ENCODE results near the gene PTPRF.

The PTPRF gene

GRCh38 chr1:43602990-43603389, 72.3 kb downstream of the PTPRF start:
- no peak overlapping the region for H2AFZ ChIP-seq (ENCODE audit: low read depth, low read length)
- whole genome bisulfite sequencing, result 89% methylated on average over 10 of the region's 10 CpGs
- H2BK120ac ChIP-seq (ENCODE audit: low read depth, low read length), result no peak overlapping the region
- no peak overlapping the region for H2BK5ac ChIP-seq (ENCODE audit: low read depth, low read length, poor library complexity, severe bottlenecking)
- no peak overlapping the region for H3K4ac ChIP-seq (ENCODE audit: low read depth in 1 of 2, low read length in 2 of 2)
- H3K9ac ChIP-seq (ENCODE audit: low read length), result no peak overlapping the region
- H3K79me1 ChIP-seq (replicated peaks; ENCODE audit: low read length, poor library complexity, severe bottlenecking), result no peaks in the 10 kb centered on the region
- no peak overlapping the region for H3K4me2 ChIP-seq (ENCODE audit: low read length, poor library complexity, severe bottlenecking)
- no peak overlapping the region for H3K23ac ChIP-seq (ENCODE audit: low read length in 2 of 2)
- H3K9me3 ChIP-seq (ENCODE audit: control insufficient read depth, low read length), result no peaks in the 10 kb centered on the region
- no peak overlapping the region for H4K8ac ChIP-seq (ENCODE audit: low read length)
- H2BK15ac ChIP-seq (ENCODE audit: low read depth, poor library complexity, severe bottlenecking), result no peak overlapping the region
- H3K27me3 ChIP-seq (ENCODE audit: control insufficient read depth in 1 of 2, insufficient read depth in 1 of 2, low read length in 2 of 2), result no peaks in the 10 kb centered on the region
- no peak overlapping the region for H3K4me3 ChIP-seq (ENCODE audit: insufficient read depth in 1 of 2, low read depth in 1 of 2, low read length in 2 of 2)
- H4K91ac ChIP-seq (ENCODE audit: low read length), result no peak overlapping the region
- no peak overlapping the region for H2AK5ac ChIP-seq (ENCODE audit: low read length, severe bottlenecking)
- H3K14ac ChIP-seq (ENCODE audit: low read length in 2 of 2), result no peak overlapping the region
- no peak for DNase-seq
- H3K18ac ChIP-seq (ENCODE audit: low read depth in 1 of 2, low read length in 2 of 2), result no peak overlapping the region
- peaks cover 6% of the 10 kb centered on the region for H3K4me1 ChIP-seq (ENCODE audit: control insufficient read depth, insufficient read depth, low read depth, low read length)
- no peak overlapping the region for H3K27ac ChIP-seq (ENCODE audit: low read length, poor library complexity, severe bottlenecking)
- peaks cover 15 to 79% of the 10 kb centered on the region in 2 experiments for H3K36me3 ChIP-seq (ENCODE audit: control insufficient read depth in 1 of 2, insufficient read depth in 2 of 2, low read depth in 1 of 2, low read length in 2 of 2)
- H2BK12ac ChIP-seq (ENCODE audit: low read length in 2 of 2), result no peak overlapping the region

- Histone ChIP-seq H2BK5ac (ENCODE audit: low read depth, low read length, poor library complexity, severe bottlenecking) (no peak overlapping the region), H3K18ac (ENCODE audit: low read depth in 1 of 2, low read length in 2 of 2) (no peak overlapping the region), H3K27me3 (ENCODE audit: control insufficient read depth in 1 of 2, insufficient read depth in 1 of 2, low read length in 2 of 2) (no peaks in the 10 kb centered on the region), H4K8ac (ENCODE audit: low read length) (no peak overlapping the region), H3K4me3 (ENCODE audit: insufficient read depth in 1 of 2, low read depth in 1 of 2, low read length in 2 of 2) (no peak overlapping the region), H4K91ac (ENCODE audit: low read length) (no peak overlapping the region), H2BK15ac (ENCODE audit: low read depth, poor library complexity, severe bottlenecking) (no peak overlapping the region), H3K4me1 (ENCODE audit: control insufficient read depth, insufficient read depth, low read depth, low read length) (peaks cover 6% of the 10 kb centered on the region), H3K9me3 (ENCODE audit: control insufficient read depth, low read length) (no peaks in the 10 kb centered on the region), H3K79me1 (replicated peaks; ENCODE audit: low read length, poor library complexity, severe bottlenecking) (no peaks in the 10 kb centered on the region), H3K9ac (ENCODE audit: low read length) (no peak overlapping the region), H3K23ac (ENCODE audit: low read length in 2 of 2) (no peak overlapping the region), H2BK120ac (ENCODE audit: low read depth, low read length) (no peak overlapping the region), H2BK12ac (ENCODE audit: low read length in 2 of 2) (no peak overlapping the region), H2AK5ac (ENCODE audit: low read length, severe bottlenecking) (no peak overlapping the region), H3K14ac (ENCODE audit: low read length in 2 of 2) (no peak overlapping the region), H2AFZ (ENCODE audit: low read depth, low read length) (no peak overlapping the region), H3K4ac (ENCODE audit: low read depth in 1 of 2, low read length in 2 of 2) (no peak overlapping the region), H3K4me2 (ENCODE audit: low read length, poor library complexity, severe bottlenecking) (no peak overlapping the region), H3K36me3 (ENCODE audit: control insufficient read depth in 1 of 2, insufficient read depth in 2 of 2, low read depth in 1 of 2, low read length in 2 of 2) (peaks cover 15 to 83% of the 10 kb centered on the region in 2 experiments), H3K27ac (ENCODE audit: low read length, poor library complexity, severe bottlenecking) (no peak overlapping the region)
- no peak for DNase-seq
- 97% methylated on average over 5 of the region's 5 CpGs for WGBS
Measured at GRCh38 chr1:43604192-43604591, 73.5 kb downstream of the PTPRF start.

- Histone ChIP-seq H3K4me1 (ENCODE audit: control insufficient read depth, insufficient read depth, low read depth, low read length) (peaks cover 2% of the 10 kb centered on the region), H3K9me3 (ENCODE audit: control insufficient read depth, low read length) (no peaks in the 10 kb centered on the region), H2BK15ac (ENCODE audit: low read depth, poor library complexity, severe bottlenecking) (no peak overlapping the region), H3K14ac (ENCODE audit: low read length in 2 of 2) (no peak overlapping the region), H2BK12ac (ENCODE audit: low read length in 2 of 2) (no peak overlapping the region), H3K27ac (ENCODE audit: low read length, poor library complexity, severe bottlenecking) (no peak overlapping the region), H2BK5ac (ENCODE audit: low read depth, low read length, poor library complexity, severe bottlenecking) (no peak overlapping the region), H3K18ac (ENCODE audit: low read depth in 1 of 2, low read length in 2 of 2) (no peak overlapping the region), H4K8ac (ENCODE audit: low read length) (no peak overlapping the region), H3K27me3 (ENCODE audit: control insufficient read depth in 1 of 2, insufficient read depth in 1 of 2, low read length in 2 of 2) (no peaks in the 10 kb centered on the region), H3K36me3 (ENCODE audit: control insufficient read depth in 1 of 2, insufficient read depth in 2 of 2, low read depth in 1 of 2, low read length in 2 of 2) (peaks cover 20 to 87% of the 10 kb centered on the region in 2 experiments), H2BK120ac (ENCODE audit: low read depth, low read length) (no peak overlapping the region), H3K23ac (ENCODE audit: low read length in 2 of 2) (no peak overlapping the region), H3K4me3 (ENCODE audit: insufficient read depth in 1 of 2, low read depth in 1 of 2, low read length in 2 of 2) (no peak overlapping the region), H3K4ac (ENCODE audit: low read depth in 1 of 2, low read length in 2 of 2) (no peak overlapping the region), H2AK5ac (ENCODE audit: low read length, severe bottlenecking) (no peak overlapping the region), H3K9ac (ENCODE audit: low read length) (no peak overlapping the region), H4K91ac (ENCODE audit: low read length) (no peak overlapping the region), H2AFZ (ENCODE audit: low read depth, low read length) (no peak overlapping the region), H3K79me1 (replicated peaks; ENCODE audit: low read length, poor library complexity, severe bottlenecking) (no peaks in the 10 kb centered on the region), H3K4me2 (ENCODE audit: low read length, poor library complexity, severe bottlenecking) (no peak overlapping the region)
- WGBS, result 97% methylated on average over 18 of the region's 18 CpGs
- DNase-seq, result no peak
Measured at GRCh38 chr1:43605157-43605556, 74.5 kb downstream of the PTPRF start.

GRCh38 chr1:43605766-43606165, 75.1 kb downstream of the PTPRF start:
- Histone ChIP-seq H3K18ac (ENCODE audit: low read depth in 1 of 2, low read length in 2 of 2) (no peak overlapping the region), H3K9ac (ENCODE audit: low read length) (no peak overlapping the region), H2BK5ac (ENCODE audit: low read depth, low read length, poor library complexity, severe bottlenecking) (no peak overlapping the region), H4K91ac (ENCODE audit: low read length) (no peak overlapping the region), H3K9me3 (ENCODE audit: control insufficient read depth, low read length) (no peaks in the 10 kb centered on the region), H3K79me1 (replicated peaks; ENCODE audit: low read length, poor library complexity, severe bottlenecking) (no peaks in the 10 kb centered on the region), H3K23ac (ENCODE audit: low read length in 2 of 2) (no peak overlapping the region), H2AFZ (ENCODE audit: low read depth, low read length) (no peak overlapping the region), H3K27me3 (ENCODE audit: control insufficient read depth in 1 of 2, insufficient read depth in 1 of 2, low read length in 2 of 2) (no peaks in the 10 kb centered on the region), H3K4ac (ENCODE audit: low read depth in 1 of 2, low read length in 2 of 2) (no peak overlapping the region), H2BK120ac (ENCODE audit: low read depth, low read length) (no peak overlapping the region), H3K4me1 (ENCODE audit: control insufficient read depth, insufficient read depth, low read depth, low read length) (no peaks in the 10 kb centered on the region), H4K8ac (ENCODE audit: low read length) (no peak overlapping the region), H3K4me3 (ENCODE audit: insufficient read depth in 1 of 2, low read depth in 1 of 2, low read length in 2 of 2) (no peak overlapping the region), H2BK12ac (ENCODE audit: low read length in 2 of 2) (no peak overlapping the region), H3K27ac (ENCODE audit: low read length, poor library complexity, severe bottlenecking) (no peak overlapping the region), H2AK5ac (ENCODE audit: low read length, severe bottlenecking) (no peak overlapping the region), H3K4me2 (ENCODE audit: low read length, poor library complexity, severe bottlenecking) (no peak overlapping the region), H3K36me3 (ENCODE audit: control insufficient read depth in 1 of 2, insufficient read depth in 2 of 2, low read depth in 1 of 2, low read length in 2 of 2) (peaks cover 22 to 86% of the 10 kb centered on the region in 2 experiments), H3K14ac (ENCODE audit: low read length in 2 of 2) (no peak overlapping the region), H2BK15ac (ENCODE audit: low read depth, poor library complexity, severe bottlenecking) (no peak overlapping the region)
- no peak for DNase-seq
- WGBS, result 92% methylated on average over 7 of the region's 7 CpGs
